Astrocyte (in vitro differentiated cells and primary cell): ENCODE measurements around the gene DYNLT2. TPM values are rescaled to one million over a fixed set of nuclear protein-coding genes. Genes with fewer than 3 reads are reported as not detected.

ENCODE experiments used
- DNase-seq: peaks from one replicate; pipeline ENCODE4 v3.0.0-alpha.2; 2010; ENCODE audit warnings: low read depth
- FAIRE-seq: peaks from 2 replicates; lab custom pipeline; 2011; peaks lifted over from hg19 to GRCh38; lab: Jason Lieb, UNC
- H2AFZ ChIP-seq: 2 replicates; pipeline ENCODE4 v1.6.0; 2012; ENCODE audit warnings: low read depth, low read length, inconsistent platforms
- H3K27ac ChIP-seq: 2 replicates; pipeline ENCODE4 v1.5.1; 2011; ENCODE audit warnings: low read depth, low read length, inconsistent platforms
- H3K27me3 ChIP-seq: 2 replicates; pipeline ENCODE4 v1.6.0; 2011; ENCODE audit warnings: low read length, inconsistent platforms; ENCODE audit not compliant: insufficient read depth
- H3K36me3 ChIP-seq: 2 replicates; pipeline ENCODE4 v1.5.1; 2011; ENCODE audit warnings: low read length, inconsistent platforms; ENCODE audit not compliant: insufficient read depth
- H3K4me1 ChIP-seq: 2 replicates; pipeline ENCODE4 v1.5.1; 2011; ENCODE audit warnings: low read length, inconsistent platforms; ENCODE audit not compliant: insufficient read depth
- H3K4me2 ChIP-seq: 2 replicates; pipeline ENCODE4 v1.6.0; 2012; ENCODE audit warnings: low read length, inconsistent platforms
- H3K4me3 ChIP-seq: 2 replicates; pipeline ENCODE4 v1.5.1; 2011; ENCODE audit warnings: low read depth, mild to moderate bottlenecking, low read length, inconsistent platforms; ENCODE audit not compliant: insufficient read depth
- H3K79me2 ChIP-seq: 2 replicates; pipeline ENCODE4 v1.6.0; 2012; ENCODE audit warnings: mild to moderate bottlenecking, low read length, inconsistent platforms; ENCODE audit not compliant: insufficient read depth
- H3K9ac ChIP-seq: 2 replicates; pipeline ENCODE4 v1.6.0; 2012; ENCODE audit warnings: mild to moderate bottlenecking, low read length, inconsistent platforms
- H3K9me3 ChIP-seq: 2 replicates; pipeline ENCODE4 v1.5.1; 2012; ENCODE audit warnings: low read depth, mild to moderate bottlenecking, low read length, inconsistent platforms; ENCODE audit not compliant: insufficient read depth
- H4K20me1 ChIP-seq: 2 replicates; pipeline ENCODE4 v1.6.0; 2012; ENCODE audit warnings: low read length, inconsistent platforms; ENCODE audit not compliant: insufficient read depth
- H3K27ac Mint-ChIP-seq: one replicate; pipeline ENCODE4 v1.8.0; 2021; ENCODE audit warnings: mild to moderate bottlenecking, mixed read lengths; ENCODE audit not compliant: unreplicated experiment
- H3K27me3 Mint-ChIP-seq: one replicate; pipeline ENCODE4 v1.8.0; 2021; ENCODE audit warnings: low read depth, mixed read lengths; ENCODE audit not compliant: unreplicated experiment
- H3K36me3 Mint-ChIP-seq: one replicate; pipeline ENCODE4 v1.8.0; 2021; ENCODE audit warnings: low read depth, mixed read lengths; ENCODE audit not compliant: unreplicated experiment
- H3K4me1 Mint-ChIP-seq: one replicate; pipeline ENCODE4 v1.8.0; 2021; ENCODE audit warnings: low read depth, mixed read lengths; ENCODE audit not compliant: unreplicated experiment
- H3K4me3 Mint-ChIP-seq: one replicate; pipeline ENCODE4 v1.8.0; 2021; ENCODE audit warnings: mild to moderate bottlenecking, moderate library complexity, mixed read lengths; ENCODE audit not compliant: unreplicated experiment
- H3K9me3 Mint-ChIP-seq: one replicate; pipeline ENCODE4 v1.8.0; 2021; ENCODE audit warnings: mild to moderate bottlenecking, mixed read lengths; ENCODE audit not compliant: unreplicated experiment
- EZH2 ChIP-seq: IDR thresholded peaks from 2 replicates; pipeline ENCODE4 v1.6.1; 2012; ENCODE audit warnings: mild to moderate bottlenecking, low read length, inconsistent platforms; ENCODE audit not compliant: insufficient read depth
- total RNA-seq: library from RNA; stranded (reverse); gene quantifications from 2 replicates; pipeline ENCODE4 v1.2.1, GENCODE V29; 2021
- TF ChIP-seq, protein P1 (sequence below): IDR thresholded peaks from 2 replicates; pipeline ENCODE4 v1.5.1; 2011; ENCODE audit warnings: low read depth, mild to moderate bottlenecking, inconsistent platforms, low read length, moderate library complexity; ENCODE audit not compliant: insufficient read depth

The DYNLT2 gene
- total RNA-seq, 1 donor from 2014 or later, result 1.0 TPM

DNA sequence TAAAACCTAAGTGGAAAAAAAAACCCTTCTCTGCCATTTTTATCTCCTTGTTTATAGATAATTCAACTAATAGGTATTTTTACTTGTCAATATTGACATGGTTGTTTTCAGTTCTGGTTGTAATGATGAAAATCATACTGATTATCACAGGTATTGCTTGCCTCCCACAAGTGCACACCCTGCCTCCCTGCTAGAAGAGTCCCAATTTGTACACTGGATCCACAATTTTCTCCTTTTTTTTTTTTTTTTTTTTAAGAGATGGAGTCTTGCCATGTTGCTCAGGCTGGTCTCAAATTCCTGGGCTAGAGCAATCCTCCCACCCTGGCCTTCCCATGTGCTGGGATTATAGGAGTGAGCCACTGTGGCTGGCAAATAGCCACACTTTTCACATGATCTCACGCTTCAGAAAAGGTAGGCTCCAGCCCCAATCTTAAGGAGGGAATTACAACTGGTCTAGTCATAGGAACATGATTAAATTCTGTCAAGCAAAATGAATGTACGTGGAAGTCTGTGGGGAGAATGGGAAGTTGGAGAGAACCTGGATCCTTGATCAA, 12.3 kb downstream of the DYNLT2 start:
- no peak for DNase-seq
- H3K9ac ChIP-seq, result no peak overlapping the region
- peaks cover 4% of the 10 kb centered on the region for H3K27me3 ChIP-seq
- no peaks in the 10 kb centered on the region for H3K36me3 ChIP-seq
- no peaks in the 10 kb centered on the region for H3K4me1 ChIP-seq
- no peak overlapping the region for H3K27ac Mint-ChIP-seq
- H3K4me3 Mint-ChIP-seq, result no peak overlapping the region
- no peak overlapping the region for H3K4me3 ChIP-seq
- no peaks in the 10 kb centered on the region for H3K79me2 ChIP-seq
- H3K27ac ChIP-seq, result no peak overlapping the region
- no peak overlapping the region for H2AFZ ChIP-seq
- H3K4me1 Mint-ChIP-seq, result no peaks in the 10 kb centered on the region
- H4K20me1 ChIP-seq, result no peaks in the 10 kb centered on the region
- H3K27me3 Mint-ChIP-seq, result peaks cover 6% of the 10 kb centered on the region
- TF ChIP-seq, protein P1, sequence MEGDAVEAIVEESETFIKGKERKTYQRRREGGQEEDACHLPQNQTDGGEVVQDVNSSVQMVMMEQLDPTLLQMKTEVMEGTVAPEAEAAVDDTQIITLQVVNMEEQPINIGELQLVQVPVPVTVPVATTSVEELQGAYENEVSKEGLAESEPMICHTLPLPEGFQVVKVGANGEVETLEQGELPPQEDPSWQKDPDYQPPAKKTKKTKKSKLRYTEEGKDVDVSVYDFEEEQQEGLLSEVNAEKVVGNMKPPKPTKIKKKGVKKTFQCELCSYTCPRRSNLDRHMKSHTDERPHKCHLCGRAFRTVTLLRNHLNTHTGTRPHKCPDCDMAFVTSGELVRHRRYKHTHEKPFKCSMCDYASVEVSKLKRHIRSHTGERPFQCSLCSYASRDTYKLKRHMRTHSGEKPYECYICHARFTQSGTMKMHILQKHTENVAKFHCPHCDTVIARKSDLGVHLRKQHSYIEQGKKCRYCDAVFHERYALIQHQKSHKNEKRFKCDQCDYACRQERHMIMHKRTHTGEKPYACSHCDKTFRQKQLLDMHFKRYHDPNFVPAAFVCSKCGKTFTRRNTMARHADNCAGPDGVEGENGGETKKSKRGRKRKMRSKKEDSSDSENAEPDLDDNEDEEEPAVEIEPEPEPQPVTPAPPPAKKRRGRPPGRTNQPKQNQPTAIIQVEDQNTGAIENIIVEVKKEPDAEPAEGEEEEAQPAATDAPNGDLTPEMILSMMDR, result no peak
- TF ChIP-seq EZH2, result no peak
- H3K9me3 ChIP-seq, result no peaks in the 10 kb centered on the region
- H3K9me3 Mint-ChIP-seq, result peaks cover 2% of the 10 kb centered on the region
- H3K4me2 ChIP-seq, result no peak overlapping the region
- no peaks in the 10 kb centered on the region for H3K36me3 Mint-ChIP-seq
- no peak for FAIRE-seq

DNA sequence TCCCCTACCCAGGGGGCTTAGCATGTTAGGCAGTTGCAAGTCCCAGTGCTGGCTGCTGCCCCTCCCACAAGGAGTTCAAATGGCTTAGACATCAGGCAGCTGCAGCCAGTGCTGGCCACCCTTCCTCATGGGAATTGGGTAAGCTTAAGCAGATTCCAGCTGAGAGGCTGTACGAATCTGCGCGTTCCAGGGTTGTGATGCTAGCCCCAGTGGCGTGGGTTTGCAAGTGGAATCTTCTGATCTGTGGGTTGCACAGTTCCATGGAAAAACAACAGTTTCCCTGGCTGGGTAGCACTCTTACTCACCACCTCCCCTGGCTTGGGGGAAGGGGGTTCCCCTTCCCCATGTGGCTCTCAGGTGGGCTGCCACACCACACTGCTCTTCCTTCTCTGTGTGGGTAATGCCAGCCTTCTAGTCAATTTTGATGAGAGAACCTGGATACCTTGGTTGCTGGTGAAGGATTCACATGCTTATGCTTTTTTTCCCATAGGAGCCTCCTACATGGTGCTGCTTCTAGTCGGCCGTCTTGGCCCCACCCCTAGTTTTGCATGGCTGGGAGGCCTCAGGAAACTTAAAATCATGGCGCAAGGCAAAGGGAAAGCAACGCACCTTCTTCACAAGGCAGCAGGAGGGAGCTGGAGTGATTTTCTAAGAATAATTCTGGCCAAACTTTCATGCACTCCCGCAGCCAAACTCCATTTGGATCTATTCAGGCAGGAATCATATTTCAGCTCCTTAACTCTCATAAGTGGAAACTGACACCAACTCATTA, 13.0 kb downstream of the DYNLT2 start:
- DNase-seq (no peak), FAIRE-seq (no peak)
- Histone ChIP-seq H3K4me3 (no peak overlapping the region), H4K20me1 (no peaks in the 10 kb centered on the region), H3K27ac (no peak overlapping the region), H3K36me3 (no peaks in the 10 kb centered on the region), H3K9me3 (no peaks in the 10 kb centered on the region), H3K79me2 (no peaks in the 10 kb centered on the region), H3K4me2 (no peak overlapping the region), H2AFZ (no peak overlapping the region), H3K27me3 (peaks cover 4% of the 10 kb centered on the region), H3K9ac (no peak overlapping the region), H3K4me1 (no peaks in the 10 kb centered on the region)
- Mint-ChIP-seq H3K4me3 (no peak overlapping the region), H3K9me3 (peaks cover 2% of the 10 kb centered on the region), H3K27me3 (peaks cover 6% of the 10 kb centered on the region), H3K36me3 (no peaks in the 10 kb centered on the region), H3K27ac (no peak overlapping the region), H3K4me1 (no peaks in the 10 kb centered on the region)
- TF ChIP-seq, protein P1, result no peak
- no peak for TF ChIP-seq EZH2

DNA sequence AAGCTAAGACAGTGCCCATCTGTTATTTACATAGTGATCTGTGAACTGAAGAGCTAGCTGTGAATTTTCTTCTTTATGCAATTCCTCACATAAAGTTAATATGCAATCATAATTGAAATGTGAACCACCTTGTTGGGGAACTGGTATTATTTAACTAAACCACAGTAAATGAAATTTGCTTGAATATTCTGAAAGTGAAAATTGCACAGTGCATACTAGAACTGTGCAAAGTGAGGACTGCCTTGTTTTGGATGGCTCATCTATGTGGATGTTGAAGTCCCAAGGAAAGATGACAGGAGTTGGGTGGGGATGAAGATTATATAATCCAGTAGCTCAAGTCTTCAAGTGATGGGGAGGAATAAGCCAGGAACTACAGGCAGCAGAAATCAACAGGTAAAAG, 21.4 kb downstream of the DYNLT2 start:
- FAIRE-seq, result no peak
- no peak for TF ChIP-seq EZH2
- TF ChIP-seq, protein P1, result no peak

More for the DNA sequence above, 21.4 kb downstream of the DYNLT2 start:
- no peaks in the 10 kb centered on the region for H3K79me2 ChIP-seq
- DNase-seq, result no peak
- peaks cover 5% of the 10 kb centered on the region for H3K4me1 ChIP-seq
- H3K27ac ChIP-seq, result no peak overlapping the region
- no peak overlapping the region for H3K9ac ChIP-seq
- Mint-ChIP-seq H3K27me3 (peaks cover 5% of the 10 kb centered on the region), H3K4me3 (no peak overlapping the region), H3K4me1 (peaks cover 6% of the 10 kb centered on the region), H3K36me3 (no peaks in the 10 kb centered on the region), H3K27ac (no peak overlapping the region), H3K9me3 (peaks cover 2% of the 10 kb centered on the region)
- no peak overlapping the region for H2AFZ ChIP-seq
- no peaks in the 10 kb centered on the region for H3K27me3 ChIP-seq
- no peaks in the 10 kb centered on the region for H4K20me1 ChIP-seq
- no peak overlapping the region for H3K4me3 ChIP-seq
- H3K4me2 ChIP-seq, result no peak overlapping the region
- no peaks in the 10 kb centered on the region for H3K9me3 ChIP-seq
- no peaks in the 10 kb centered on the region for H3K36me3 ChIP-seq
